Calu3 (cell line): ENCODE measurements around the gene CYP27C1. TPM values are rescaled to one million over a fixed set of nuclear protein-coding genes. Genes with fewer than 3 reads are reported as not detected.

Experiments
- BruUV-seq: library from RNA; stranded (reverse); fragments of 400-500 nt; replicated peaks from 2 replicates; lab custom pipeline; 2021; lab: Mats Ljungman, UMichigan
- CTCF ChIA-PET: fragments of 300-600 bp; sonication (Branson Sonifier 250); formaldehyde crosslinking; loops from one replicate; lab custom pipeline; 2022; ENCODE audit warnings: antibody characterized with exemption; lab: Charles Lee
- DNase-seq: peaks from one replicate; pipeline ENCODE4 v3.0.0; 2022
- H3K27ac Mint-ChIP-seq: one replicate; pipeline ENCODE4 v1.8.0; 2022; ENCODE audit warnings: mixed read lengths; ENCODE audit not compliant: unreplicated experiment
- H3K27me3 Mint-ChIP-seq: one replicate; pipeline ENCODE4 v1.8.0; 2022; ENCODE audit warnings: mixed read lengths; ENCODE audit not compliant: unreplicated experiment
- H3K36me3 Mint-ChIP-seq: one replicate; pipeline ENCODE4 v1.8.0; 2022; ENCODE audit warnings: mild to moderate bottlenecking, moderate library complexity, mixed read lengths; ENCODE audit not compliant: insufficient read depth, unreplicated experiment
- H3K4me1 Mint-ChIP-seq: one replicate; pipeline ENCODE4 v1.8.0; 2022; ENCODE audit warnings: mild to moderate bottlenecking, low read depth, mixed read lengths; ENCODE audit not compliant: unreplicated experiment
- H3K4me3 Mint-ChIP-seq: one replicate; pipeline ENCODE4 v1.8.0; 2022; ENCODE audit warnings: mild to moderate bottlenecking, low read depth, moderate library complexity, mixed read lengths; ENCODE audit not compliant: unreplicated experiment
- H3K9me3 Mint-ChIP-seq: one replicate; pipeline ENCODE4 v1.8.0; 2022; ENCODE audit warnings: low read depth, mixed read lengths; ENCODE audit not compliant: unreplicated experiment
- intact Hi-C: fragments of 100-400 bp; cut with micrococcal nuclease; formaldehyde crosslinking; loops from one replicate; pipeline ENCODE4 v1.10.0; 2022; ENCODE audit not compliant: unreplicated experiment
- total RNA-seq: library from RNA; stranded (reverse); gene quantifications from 2 replicates; pipeline ENCODE4 v1.2.3, GENCODE V29; 2022
- TF ChIP-seq, protein P1 (sequence below): fragments of 200-600 bp; IDR thresholded peaks from one replicate; pipeline ENCODE4 v1.8.0; 2022; ENCODE audit warnings: antibody characterized with exemption; ENCODE audit not compliant: unreplicated experiment

Gene CYP27C1
- total RNA-seq, 1 experiment from 2014 or later, result 0.07 TPM

- Mint-ChIP-seq H3K27me3 (no peaks in the 10 kb centered on the region), H3K9me3 (peaks cover 5% of the 10 kb centered on the region), H3K27ac (no peak overlapping the region), H3K4me1 (no peaks in the 10 kb centered on the region), H3K4me3 (no peak overlapping the region), H3K36me3 (no peaks in the 10 kb centered on the region)
- no peak for DNase-seq
- CTCF ChIA-PET, result interaction anchor here (0.6 kb wide), 1 partner anchor 1459 kb away, joined by 5 read pairs; no protein-coding TSS in a partner anchor
- intact Hi-C loops, result no loop called here
- TF ChIP-seq, protein P1, sequence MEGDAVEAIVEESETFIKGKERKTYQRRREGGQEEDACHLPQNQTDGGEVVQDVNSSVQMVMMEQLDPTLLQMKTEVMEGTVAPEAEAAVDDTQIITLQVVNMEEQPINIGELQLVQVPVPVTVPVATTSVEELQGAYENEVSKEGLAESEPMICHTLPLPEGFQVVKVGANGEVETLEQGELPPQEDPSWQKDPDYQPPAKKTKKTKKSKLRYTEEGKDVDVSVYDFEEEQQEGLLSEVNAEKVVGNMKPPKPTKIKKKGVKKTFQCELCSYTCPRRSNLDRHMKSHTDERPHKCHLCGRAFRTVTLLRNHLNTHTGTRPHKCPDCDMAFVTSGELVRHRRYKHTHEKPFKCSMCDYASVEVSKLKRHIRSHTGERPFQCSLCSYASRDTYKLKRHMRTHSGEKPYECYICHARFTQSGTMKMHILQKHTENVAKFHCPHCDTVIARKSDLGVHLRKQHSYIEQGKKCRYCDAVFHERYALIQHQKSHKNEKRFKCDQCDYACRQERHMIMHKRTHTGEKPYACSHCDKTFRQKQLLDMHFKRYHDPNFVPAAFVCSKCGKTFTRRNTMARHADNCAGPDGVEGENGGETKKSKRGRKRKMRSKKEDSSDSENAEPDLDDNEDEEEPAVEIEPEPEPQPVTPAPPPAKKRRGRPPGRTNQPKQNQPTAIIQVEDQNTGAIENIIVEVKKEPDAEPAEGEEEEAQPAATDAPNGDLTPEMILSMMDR, result no peak
- BruUV-seq, result no TSS peak
Observed at GRCh38 chr2:127143841-127144782, 76.0 kb downstream of the CYP27C1 start.

GRCh38 chr2:127142663-127143630, 77.2 kb downstream of the CYP27C1 start:
- CTCF ChIA-PET, result interaction anchor here (0.6 kb wide), 1 partner anchor 1458 kb away, joined by 5 read pairs; no protein-coding TSS in a partner anchor
- Mint-ChIP-seq H3K4me1 (no peaks in the 10 kb centered on the region), H3K36me3 (no peaks in the 10 kb centered on the region), H3K4me3 (no peak overlapping the region), H3K27ac (no peak overlapping the region), H3K9me3 (peaks cover 3% of the 10 kb centered on the region), H3K27me3 (no peaks in the 10 kb centered on the region)
- BruUV-seq, result no TSS peak
- intact Hi-C loops, result no loop called here
- TF ChIP-seq, protein P1, result no peak
- DNase-seq, result no peak

GRCh38 chr2:127140538-127140937, 79.6 kb downstream of the CYP27C1 start:
- TF ChIP-seq, protein P1, result no peak
- H3K36me3 Mint-ChIP-seq, result no peaks in the 10 kb centered on the region
- no peaks in the 10 kb centered on the region for H3K27me3 Mint-ChIP-seq
- no peak overlapping the region for H3K27ac Mint-ChIP-seq
- intact Hi-C loops, result no loop called here
- DNase-seq, result no peak
- no TSS peak for BruUV-seq
- no peaks in the 10 kb centered on the region for H3K4me1 Mint-ChIP-seq
- CTCF ChIA-PET, result no interaction called here
- H3K4me3 Mint-ChIP-seq, result no peak overlapping the region
- peaks cover 3% of the 10 kb centered on the region for H3K9me3 Mint-ChIP-seq

DNA sequence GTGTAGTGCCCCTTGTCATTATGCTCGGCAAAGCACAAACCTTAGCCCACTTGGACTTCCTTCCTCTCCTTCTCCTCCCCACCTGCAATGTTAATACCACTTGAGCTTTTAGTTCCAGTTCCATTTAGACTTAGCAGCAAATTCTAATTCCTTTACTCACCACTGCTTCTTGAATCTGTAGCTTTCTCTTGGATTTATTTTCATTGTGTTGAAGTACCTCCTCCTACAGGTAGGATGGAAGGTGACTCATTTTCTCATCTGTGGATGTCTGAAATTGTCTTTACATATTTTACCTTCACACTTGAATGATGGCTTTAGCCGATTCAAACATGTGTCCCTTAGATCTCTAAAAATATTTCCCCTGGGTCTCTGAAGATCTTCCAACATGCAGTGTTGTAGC, 80.3 kb downstream of the CYP27C1 start:
- no TSS peak for BruUV-seq
- Mint-ChIP-seq H3K4me1 (no peaks in the 10 kb centered on the region), H3K27me3 (no peaks in the 10 kb centered on the region), H3K4me3 (no peak overlapping the region), H3K27ac (no peak overlapping the region), H3K9me3 (peaks cover 3% of the 10 kb centered on the region), H3K36me3 (no peaks in the 10 kb centered on the region)
- intact Hi-C loops, result no loop called here
- CTCF ChIA-PET, result no interaction called here
- no peak for DNase-seq
- TF ChIP-seq, protein P1, result no peak
